ENCODE measurements around the gene TENM4.

GRCh38 chr11:78630155-78630554 is 810.7 kb downstream of the TENM4 start:
- no peak for TF ChIP-seq CTCF (IDR thresholded peaks at IDR 0.05)
- TF ChIP-seq TEAD1 (CRISPR knock-in tag; IDR thresholded peaks at IDR 0.05): no peak

All from WTC11 (cell line).